ENCODE measurements around the gene ZNF615.
A peak's percentile ranks its signal among the peaks of the same experiment; 100 is the strongest.
"Not testable (repeated sequence)": the region's sequence is repeated elsewhere in the genome, so short reads cannot be mapped to it uniquely, and the experiment has no call there.

The ZNF615 gene

GRCh38 chr19:52007806-52008557 lies at the start of gene ZNF615:
ZNF615 (minus strand) TSS chr19:52008211; CDS start chr19:52003711, 4,500 bp downstream.
- DNase-seq (ENCODE audit: low read depth): peak; percentile 78

GRCh38 chr19:52056480-52056879 lies 48.5 kb upstream of the ZNF615 start:
- DNase-seq (ENCODE audit: low read depth): not testable (repeated sequence)

- DNase-seq (ENCODE audit: low read depth): not testable (repeated sequence)
Measured at GRCh38 chr19:52051736-52052135, 43.7 kb upstream of the ZNF615 start.

GRCh38 chr19:52048555-52049501 lies 40.8 kb upstream of the ZNF615 start, which contains the start of gene ZNF432:
ZNF432 (minus strand) TSS chr19:52048838; CDS start chr19:52046868, 1,970 bp downstream.
- DNase-seq (ENCODE audit: low read depth): peak; percentile 66

GRCh38 chr19:52039169-52039568 lies 31.2 kb upstream of the ZNF615 start:
- no peak for DNase-seq (ENCODE audit: low read depth)

GRCh38 chr19:52034051-52034728 lies 26.2 kb upstream of the ZNF615 start:
- no peak for DNase-seq (ENCODE audit: low read depth)

- no peak for DNase-seq (ENCODE audit: low read depth)
Measured at GRCh38 chr19:52028780-52029123, 20.7 kb upstream of the ZNF615 start.

GRCh38 chr19:52028027-52028779 lies 20.2 kb upstream of the ZNF615 start, which contains the start of gene ZNF614:
ZNF614 (minus strand) TSS chr19:52028379; CDS start chr19:52025745, 2,634 bp downstream.
- DNase-seq (ENCODE audit: low read depth): peak; percentile 65

GRCh38 chr19:52026255-52026990 lies 18.4 kb upstream of the ZNF615 start:
- not testable (repeated sequence) for DNase-seq (ENCODE audit: low read depth)

GRCh38 chr19:52024478-52024877 lies 16.5 kb upstream of the ZNF615 start:
- not testable (repeated sequence) for DNase-seq (ENCODE audit: low read depth)

GRCh38 chr19:52022193-52022592 lies 14.2 kb upstream of the ZNF615 start:
- no peak for DNase-seq (ENCODE audit: low read depth)

GRCh38 chr19:52020506-52020905 lies 12.5 kb upstream of the ZNF615 start:
- DNase-seq (ENCODE audit: low read depth): no peak

- no peak for DNase-seq (ENCODE audit: low read depth)
Measured at GRCh38 chr19:52010674-52011073, 2.7 kb upstream of the ZNF615 start.

GRCh38 chr19:52007451-52007805 lies 583 bp downstream of the ZNF615 start:
- no peak for DNase-seq (ENCODE audit: low read depth)

- DNase-seq (ENCODE audit: low read depth): no peak
Measured at GRCh38 chr19:51994048-51994644, 13.9 kb downstream of the ZNF615 start.

- no peak for DNase-seq (ENCODE audit: low read depth)
Measured at GRCh38 chr19:51993422-51993821, 14.6 kb downstream of the ZNF615 start.

GRCh38 chr19:51986309-51987291 lies 21.4 kb downstream of the ZNF615 start, which contains the start of gene ZNF350:
ZNF350 (minus strand) TSS chr19:51986840; CDS start chr19:51974360, 12,480 bp downstream.
- peak; percentile 82 for DNase-seq (ENCODE audit: low read depth)

- no peak for DNase-seq (ENCODE audit: low read depth)
Measured at GRCh38 chr19:51983361-51983760, 24.6 kb downstream of the ZNF615 start.

GRCh38 chr19:51980926-51981325 lies 27.1 kb downstream of the ZNF615 start:
- not testable (repeated sequence) for DNase-seq (ENCODE audit: low read depth)

All from activated gamma-delta T cell treated with anti-CD3 and anti-CD28 coated beads, Interleukin-2, amount 50 U/mL, for 16 hours (primary cell).